Psoas muscle (tissue), 8 donors: ENCODE results near the gene ANTXR1. TPM values are rescaled to one million over a fixed set of nuclear protein-coding genes. Genes with fewer than 3 reads are reported as not detected.

Source experiments
- ATAC-seq, 4 donors: fragments of 200-7000 bp; cut with Tn5 transposase; one replicate each; pipeline ENCODE4 v1.9.1; 2020; ENCODE audit warnings: moderate library complexity in 3 of 4, mild to moderate bottlenecking in 2 of 4
- DNase-seq, 2 donors: peaks; one replicate each; pipeline ENCODE4 v3.0.0-alpha.2; 2020
- H3K27ac ChIP-seq: fragments of 200-600 bp; one replicate; pipeline ENCODE4 v1.8.0; 2022
- H3K27me3 ChIP-seq, 3 donors: fragments of 200-600 bp in 1 of 3; one replicate each; pipeline versions ENCODE4 v1.6.1 to v1.8.0; 2013 to 2022; ENCODE audit warnings: low read length in 2 of 3, mild to moderate bottlenecking in 2 of 3, moderate library complexity in 1 of 3; ENCODE audit not compliant: insufficient read depth in 3 of 3
- H3K36me3 ChIP-seq, 2 donors: fragments of 200-600 bp in 1 of 2; one replicate each; pipeline versions ENCODE4 v1.6.1 to v1.8.0; 2013 to 2022; ENCODE audit warnings: low read depth in 1 of 2, mild to moderate bottlenecking in 1 of 2, moderate library complexity in 1 of 2; ENCODE audit not compliant: insufficient read depth in 1 of 2
- H3K4me1 ChIP-seq: fragments of 200-600 bp; one replicate; pipeline ENCODE4 v1.8.0; 2022
- H3K4me3 ChIP-seq: fragments of 200-600 bp; one replicate; pipeline ENCODE4 v1.8.0; 2022; ENCODE audit warnings: mild to moderate bottlenecking
- H3K9me3 ChIP-seq: fragments of 200-600 bp; one replicate; pipeline ENCODE4 v1.8.0; 2022
- WGBS, 3 donors: extraction: QIAGEN DNeasy Blood & Tissue Kit; methylation state at CpG; one replicate each; pipeline versions ENCODE4 v1.1.6 to v1.1.7; 2013; 5-methylcytosine and 5-hydroxymethylcytosine counted together
- intact Hi-C, 2 donors: fragments of 100-400 bp; cut with DNase I; formaldehyde crosslinking; loops; one replicate each; pipeline versions ENCODE4 v1.11.0 to v1.14.2; 2022
- polyA plus RNA-seq, 3 donors: library from polyadenylated mRNA; stranded (reverse); fragments of 200-250 nt; gene quantifications; one replicate each; pipeline ENCODE4 v1.2.3, GENCODE V29; 2013
- total RNA-seq, 4 donors: library from RNA; stranded (reverse); fragmentation: NEBNext Ultra II Directional in 2 of 4; extraction: Animal tissue kit (Norgen Biotek cat#: 25700) in 2 of 4; gene quantifications; one replicate each; pipeline versions ENCODE4 v1.2.1 to v1.2.4, GENCODE V29; 2021 to 2023
- TF ChIP-seq, protein P1 (sequence below): fragments of 200-600 bp; IDR thresholded peaks from one replicate; pipeline ENCODE4 v1.8.0; 2022; ENCODE audit warnings: antibody characterized with exemption
- donor health status: healthy with polysubstance abuse.
- donor health status: DM: no; HTN: no; CAD: no; lungs with moderate emphysema.
- donor health status: Bipolar disorder and iron deficiency.
- donor health status: healthy.
- donor health status: DM: yes; HTN: yes; CAD: no.
- donor health status: DM: no; HTN: no; CAD: no.
- donor health status: DM: no; HTN: no; CAD: no.
- donor health status: DM: yes; HTN: yes; CAD: no.

The ANTXR1 gene
- total and polyA plus RNA-seq, 7 donors: 3.7 to 24.3 (median 10.9) TPM

DNA sequence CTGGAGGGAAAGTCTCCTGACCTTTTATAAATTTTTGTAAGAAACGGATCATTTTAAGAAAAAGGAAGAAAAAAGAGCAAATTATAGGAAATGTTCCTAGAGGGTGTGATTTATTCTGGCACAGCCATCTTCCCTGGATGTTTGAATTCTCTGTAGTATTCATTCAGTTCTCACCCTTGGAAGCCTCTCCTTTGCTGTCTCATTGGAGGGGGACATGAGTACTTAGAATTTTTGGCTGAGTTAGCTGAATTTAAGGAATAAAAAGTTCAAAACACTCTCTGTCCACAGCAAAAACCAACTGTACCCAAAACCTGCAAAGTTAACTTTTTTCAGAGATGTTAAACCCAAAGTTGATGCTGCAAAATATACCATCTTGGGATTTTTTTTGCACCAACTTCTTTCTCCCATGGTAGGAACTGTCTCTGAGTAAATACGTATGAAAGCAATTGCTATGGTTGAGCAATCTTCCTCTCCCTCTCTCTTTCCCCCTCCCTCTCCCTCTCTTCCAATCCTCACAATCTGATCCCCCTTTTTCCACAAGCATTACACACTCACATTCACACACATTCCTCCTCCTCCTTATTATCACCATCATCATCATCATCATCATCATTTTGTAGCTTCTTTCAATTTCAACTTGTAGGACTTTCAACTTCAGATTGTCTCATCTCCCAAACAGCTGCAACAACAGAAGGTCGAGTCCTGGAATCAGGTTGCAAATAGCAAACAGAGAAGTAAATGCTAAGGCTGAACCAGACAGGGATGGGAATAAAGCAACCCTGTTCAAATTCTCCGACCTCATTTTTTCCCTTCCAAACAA lies 190.4 kb downstream of the ANTXR1 start:
- intact Hi-C loops: no loop called here

DNA sequence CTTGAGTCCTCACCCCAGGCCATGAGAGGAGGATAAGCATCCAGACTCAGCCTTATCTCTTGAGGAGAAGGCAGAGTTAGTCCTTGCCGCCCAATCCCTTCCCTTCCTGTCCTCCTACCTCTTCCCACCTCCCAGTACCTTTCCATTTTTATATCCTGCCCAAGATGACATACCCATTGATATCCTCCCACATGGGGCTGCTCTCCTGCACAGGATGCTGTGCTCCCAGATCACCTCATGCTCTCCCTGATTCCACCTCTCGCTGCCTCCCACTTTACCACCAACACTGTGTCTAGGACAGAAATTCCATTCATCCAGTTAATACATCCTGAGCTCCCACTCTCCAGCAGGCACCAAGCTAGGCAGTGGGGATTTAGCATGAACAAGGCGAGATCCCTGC lies 191.7 kb downstream of the ANTXR1 start:
- Histone ChIP-seq H3K36me3 (no peaks in the 10 kb centered on the region), H3K4me3 (no peak overlapping the region), H3K4me1 (no peaks in the 10 kb centered on the region), H3K27me3 (no peaks in the 10 kb centered on the region), H3K27ac (no peak overlapping the region), H3K9me3 (no peaks in the 10 kb centered on the region)
- ATAC-seq (no peak), DNase-seq (no peak)
- TF ChIP-seq, protein P1, sequence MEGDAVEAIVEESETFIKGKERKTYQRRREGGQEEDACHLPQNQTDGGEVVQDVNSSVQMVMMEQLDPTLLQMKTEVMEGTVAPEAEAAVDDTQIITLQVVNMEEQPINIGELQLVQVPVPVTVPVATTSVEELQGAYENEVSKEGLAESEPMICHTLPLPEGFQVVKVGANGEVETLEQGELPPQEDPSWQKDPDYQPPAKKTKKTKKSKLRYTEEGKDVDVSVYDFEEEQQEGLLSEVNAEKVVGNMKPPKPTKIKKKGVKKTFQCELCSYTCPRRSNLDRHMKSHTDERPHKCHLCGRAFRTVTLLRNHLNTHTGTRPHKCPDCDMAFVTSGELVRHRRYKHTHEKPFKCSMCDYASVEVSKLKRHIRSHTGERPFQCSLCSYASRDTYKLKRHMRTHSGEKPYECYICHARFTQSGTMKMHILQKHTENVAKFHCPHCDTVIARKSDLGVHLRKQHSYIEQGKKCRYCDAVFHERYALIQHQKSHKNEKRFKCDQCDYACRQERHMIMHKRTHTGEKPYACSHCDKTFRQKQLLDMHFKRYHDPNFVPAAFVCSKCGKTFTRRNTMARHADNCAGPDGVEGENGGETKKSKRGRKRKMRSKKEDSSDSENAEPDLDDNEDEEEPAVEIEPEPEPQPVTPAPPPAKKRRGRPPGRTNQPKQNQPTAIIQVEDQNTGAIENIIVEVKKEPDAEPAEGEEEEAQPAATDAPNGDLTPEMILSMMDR: no peak
- WGBS, 3 donors: 87 to 98% (median 92%) methylated on average over 3 of the region's 3 CpGs
- intact Hi-C loops: no loop called here

More for the DNA sequence above, 190.4 kb downstream of the ANTXR1 start:
- Histone ChIP-seq H3K36me3 (no peaks in the 10 kb centered on the region), H3K9me3 (no peaks in the 10 kb centered on the region), H3K4me3 (no peak overlapping the region), H3K27me3 (no peaks in the 10 kb centered on the region), H3K27ac (peak overlapping the region; percentile 46), H3K4me1 (no peaks in the 10 kb centered on the region)
- TF ChIP-seq, protein P1: no peak
- WGBS, 3 donors: 29 to 52% (median 32%) methylated on average over 4 of the region's 4 CpGs
- ATAC-seq: peak in 1 of 4 donors; percentile 41
- DNase-seq: no peak

DNA sequence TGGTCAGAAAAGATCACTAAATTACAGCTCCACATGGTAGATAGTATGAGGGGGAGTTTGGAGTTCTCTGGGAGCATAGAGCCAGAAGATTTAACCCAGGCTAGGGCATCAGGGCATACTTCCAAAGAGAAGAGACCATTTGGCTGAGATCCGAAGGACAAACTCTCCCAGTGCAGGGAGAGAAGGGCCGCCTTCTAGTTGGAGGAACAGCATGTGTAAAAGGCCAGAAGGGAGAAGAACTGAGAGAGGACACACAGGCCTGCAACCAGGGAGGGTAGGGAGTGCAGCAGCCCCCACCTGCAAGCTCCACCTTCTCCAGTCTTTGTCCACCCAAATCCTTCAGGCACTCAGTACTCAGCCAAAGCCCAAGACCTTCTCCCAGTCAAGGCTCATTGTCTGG lies 192.1 kb downstream of the ANTXR1 start:
- Histone ChIP-seq H3K36me3 (no peaks in the 10 kb centered on the region), H3K27me3 (no peaks in the 10 kb centered on the region), H3K4me1 (no peaks in the 10 kb centered on the region), H3K4me3 (no peak overlapping the region), H3K27ac (no peak overlapping the region), H3K9me3 (no peaks in the 10 kb centered on the region)
- TF ChIP-seq, protein P1: no peak
- 68 to 88% (median 78%) methylated on average over 2 of the region's 2 CpGs for WGBS, 3 donors
- DNase-seq (no peak), ATAC-seq (no peak)
- intact Hi-C loops: no loop called here

DNA sequence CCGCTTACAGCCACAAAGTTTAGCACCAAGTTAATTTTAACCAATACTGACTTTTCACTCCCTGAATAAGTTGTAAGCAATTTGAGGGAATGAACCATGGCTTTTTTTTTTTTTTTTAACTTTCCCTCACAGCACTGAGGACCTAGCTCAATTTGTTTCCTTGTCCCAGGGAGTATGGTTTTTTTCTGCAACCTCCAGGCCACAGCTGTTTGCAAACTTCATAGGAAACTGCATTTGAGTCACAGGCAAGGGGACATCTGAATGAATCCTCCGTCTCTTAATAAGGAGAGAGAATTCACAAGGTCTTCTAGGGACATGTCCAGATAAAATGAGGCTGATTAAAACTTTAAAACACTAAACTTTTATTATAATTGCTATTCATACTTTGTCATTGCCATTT lies 192.5 kb downstream of the ANTXR1 start:
- ATAC-seq (no peak), DNase-seq (no peak)
- Histone ChIP-seq H3K4me3 (no peak overlapping the region), H3K4me1 (no peaks in the 10 kb centered on the region), H3K9me3 (no peaks in the 10 kb centered on the region), H3K27me3 (no peaks in the 10 kb centered on the region), H3K36me3 (no peaks in the 10 kb centered on the region), H3K27ac (no peak overlapping the region)
- intact Hi-C loops: no loop called here
- 54 to 63% (median 57%) methylated on average over 2 of the region's 2 CpGs for WGBS, 3 donors
- TF ChIP-seq, protein P1: no peak
